Activated CD8-positive, alpha-beta memory T cell treated with anti-CD3 and anti-CD28 coated beads for 48 hours (primary cell): ENCODE data around the gene LCOR.
A peak's percentile ranks its signal among the peaks of the same experiment; 100 is the strongest.

Experiments
- DNase-seq, 3 experiments: peaks; one replicate each; pipeline ENCODE4 v3.0.0-alpha.2; 2020; ENCODE audit warnings: low read depth in 2 of 3, low spot score in 2 of 3

Gene LCOR

DNA sequence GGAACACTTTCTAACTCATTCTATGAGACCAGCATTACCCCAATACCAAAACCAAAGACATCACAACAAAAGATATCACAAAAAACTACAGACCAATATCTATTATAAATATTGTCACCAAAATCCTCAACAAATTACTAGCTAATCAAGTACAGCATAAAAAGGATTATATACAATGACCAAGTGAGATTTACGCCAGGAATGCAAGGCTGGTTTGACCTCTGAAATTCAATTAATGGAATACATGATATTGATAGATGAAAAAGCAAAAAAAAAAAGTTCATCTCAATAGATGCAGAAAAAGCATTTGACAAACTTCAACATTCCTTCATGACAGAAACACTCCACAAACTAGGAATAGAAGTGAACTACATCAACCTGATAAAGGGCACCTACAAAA, 175.3 kb downstream of the LCOR start:
- no peak for DNase-seq

GRCh38 chr10:97010695-97011206, 178.7 kb downstream of the LCOR start:
- DNase-seq = no peak

- no peak for DNase-seq
These were observed 179.3 kb downstream of the LCOR start for GRCh38 chr10:97011397-97011796.

DNA sequence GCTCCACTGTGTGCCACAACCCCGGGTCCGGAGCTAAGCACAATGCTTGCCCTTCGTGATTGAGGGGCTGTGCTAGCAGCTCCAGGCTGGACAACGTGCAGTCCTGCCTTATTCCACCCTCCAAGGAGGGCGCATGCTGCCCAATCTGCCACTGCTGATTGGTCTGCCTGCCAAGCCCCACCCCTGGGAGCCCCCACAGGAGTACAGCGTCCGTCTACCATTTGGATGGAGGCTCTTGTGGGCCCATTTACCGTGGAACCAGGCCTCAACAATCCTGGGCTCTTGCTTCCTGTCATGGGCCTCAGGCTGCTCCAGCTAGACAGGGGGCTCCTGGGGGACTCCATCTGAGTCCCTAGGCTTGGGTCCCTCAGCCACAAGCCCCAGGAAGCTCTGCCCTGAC, 180.4 kb downstream of the LCOR start:
- no peak for DNase-seq

DNA sequence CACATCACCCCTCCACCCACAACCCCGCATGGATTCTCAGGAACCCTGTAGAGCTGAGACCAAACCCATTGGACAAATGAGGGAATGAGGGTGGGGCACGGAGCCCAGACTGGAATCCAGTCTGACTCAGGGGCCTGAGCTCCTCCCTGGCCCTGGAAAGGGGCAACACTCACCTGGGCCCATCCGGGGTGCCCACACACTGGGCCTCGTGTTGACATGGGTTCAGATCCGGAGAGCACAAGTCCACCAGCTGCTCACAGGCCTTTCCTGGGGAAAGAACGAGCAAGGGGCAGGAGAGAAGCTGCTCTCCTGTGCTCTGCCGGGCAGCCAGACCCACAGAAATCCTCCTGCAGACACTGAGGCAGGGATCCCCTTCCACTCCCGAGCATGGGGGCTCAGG, 181.5 kb downstream of the LCOR start:
- no peak for DNase-seq

DNA sequence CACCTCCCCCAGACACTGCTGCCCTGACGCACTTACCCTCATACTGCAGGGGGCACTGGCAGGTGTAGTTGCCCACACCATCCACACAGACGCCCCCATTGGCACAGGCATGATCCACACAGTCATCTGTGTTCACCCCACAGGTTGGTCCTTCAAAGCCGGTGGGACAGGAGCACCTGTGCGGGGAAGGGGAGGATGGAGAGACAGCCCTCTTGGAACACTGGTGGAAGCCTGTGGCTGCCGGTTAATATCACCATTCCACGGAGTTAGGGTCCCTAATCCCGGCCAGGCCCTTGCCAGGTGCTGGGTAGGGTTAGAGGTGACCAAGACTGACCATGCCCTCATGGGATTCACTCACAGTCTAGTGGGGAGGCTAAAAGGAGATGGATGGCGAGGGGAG, 181.9 kb downstream of the LCOR start:
- DNase-seq = no peak

- DNase-seq = no peak
These were observed 183.1 kb downstream of the LCOR start for GRCh38 chr10:97015240-97015639.

DNA sequence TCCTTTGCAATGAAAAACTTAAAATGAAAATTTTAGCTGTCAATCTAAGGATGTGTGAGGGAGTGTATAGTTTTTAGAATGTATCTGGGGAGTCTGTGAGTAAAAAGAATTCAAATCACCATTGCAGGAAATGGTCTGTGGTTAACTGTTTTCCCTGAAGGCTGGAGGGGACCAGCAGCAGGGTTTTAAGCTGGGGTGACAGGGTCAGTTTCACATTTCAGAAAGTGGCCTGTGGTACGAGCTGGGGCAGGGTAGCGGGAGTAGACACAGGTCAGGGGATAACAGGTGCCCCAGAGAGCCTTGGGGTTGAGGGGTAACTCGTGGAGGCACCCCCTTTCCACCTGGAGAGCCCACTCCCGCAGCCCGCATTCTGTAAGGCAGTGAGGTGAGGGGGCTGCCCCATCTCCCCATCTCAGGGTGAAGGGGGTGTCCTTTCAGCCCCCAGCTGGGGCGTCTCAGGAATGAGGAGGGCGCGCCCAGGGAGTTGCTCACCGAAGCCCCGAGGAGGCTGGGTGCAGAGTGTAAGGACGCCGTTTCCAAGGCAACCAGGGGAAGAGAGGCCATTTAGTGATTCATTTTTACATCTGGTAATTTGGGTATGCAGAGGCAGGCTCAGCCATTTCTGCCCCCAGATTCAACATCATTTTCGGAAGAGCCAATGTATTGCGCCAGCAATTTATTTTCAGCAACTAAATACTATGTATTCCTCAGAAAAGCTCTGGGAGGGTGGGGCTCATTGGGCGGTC, 184.8 kb downstream of the LCOR start:
- DNase-seq = peak in 2 of 3 experiments; percentile 29 to 42

DNA sequence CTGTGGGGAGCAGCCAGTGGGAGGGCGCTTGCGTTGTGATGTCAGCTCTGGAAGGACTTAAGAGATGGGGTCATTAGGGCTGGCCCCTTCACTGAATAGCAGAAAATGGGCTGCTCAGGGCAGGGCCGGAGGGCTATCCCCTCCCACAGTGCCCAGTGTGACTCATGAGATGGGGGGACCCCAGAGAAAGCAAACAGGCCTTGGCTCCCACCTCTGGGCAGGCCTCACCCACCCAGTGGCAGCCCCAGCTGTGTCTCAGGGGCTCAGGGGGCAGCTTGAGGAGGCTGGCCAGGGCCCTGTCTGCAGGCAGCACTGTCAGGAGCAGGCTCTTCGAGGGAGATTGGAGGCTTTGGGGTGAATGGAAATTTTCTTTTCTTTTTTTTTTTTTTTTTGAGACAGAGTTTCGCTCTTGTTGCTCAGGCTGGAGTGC, 185.4 kb downstream of the LCOR start:
- no peak for DNase-seq

DNA sequence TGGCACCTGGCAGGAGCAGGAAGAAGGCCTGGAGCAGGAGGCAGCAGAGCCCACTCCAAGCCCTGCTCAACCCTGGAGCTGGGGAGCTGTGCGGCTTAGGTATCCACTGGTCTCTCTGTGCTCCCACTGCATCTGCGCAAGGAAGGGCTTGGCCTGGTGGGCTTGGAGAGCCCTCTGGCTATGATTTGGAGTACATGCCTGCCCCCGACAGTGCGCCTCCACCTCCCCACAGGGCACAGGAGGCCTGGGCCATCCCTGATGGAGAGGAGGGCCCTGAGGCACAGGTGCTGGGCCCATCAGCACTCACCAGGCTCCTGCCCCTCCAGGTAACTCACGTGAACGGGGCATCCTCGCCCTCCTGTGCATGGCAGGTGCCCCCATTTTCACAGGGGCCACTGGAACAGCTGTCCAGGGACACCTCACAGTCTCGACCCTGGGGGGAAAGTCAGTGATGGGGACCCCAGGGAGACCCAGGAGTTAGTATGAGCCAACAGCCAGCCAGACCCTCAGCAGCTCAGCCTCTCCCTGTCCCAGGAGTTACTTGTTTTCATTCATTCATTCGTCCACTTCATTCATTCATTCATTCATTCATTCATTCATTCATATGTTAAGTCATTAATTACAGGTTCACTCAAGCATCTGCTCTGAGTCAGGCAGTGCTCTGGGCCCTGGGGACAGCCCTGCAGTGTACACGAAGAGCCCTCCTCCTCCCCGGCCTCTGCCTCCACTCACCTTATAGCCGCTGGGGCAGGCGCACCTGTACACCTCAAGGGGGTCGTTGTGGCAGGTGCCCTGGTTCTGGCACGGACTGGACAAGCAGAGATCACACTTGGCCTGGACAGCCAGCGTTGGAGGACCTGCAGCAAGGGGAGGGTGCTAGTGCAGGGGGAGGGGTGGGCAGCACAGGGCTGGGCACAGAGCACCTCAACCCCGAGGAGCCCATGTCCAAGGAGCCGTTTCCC, 186.4 kb downstream of the LCOR start:
- DNase-seq = no peak

DNA sequence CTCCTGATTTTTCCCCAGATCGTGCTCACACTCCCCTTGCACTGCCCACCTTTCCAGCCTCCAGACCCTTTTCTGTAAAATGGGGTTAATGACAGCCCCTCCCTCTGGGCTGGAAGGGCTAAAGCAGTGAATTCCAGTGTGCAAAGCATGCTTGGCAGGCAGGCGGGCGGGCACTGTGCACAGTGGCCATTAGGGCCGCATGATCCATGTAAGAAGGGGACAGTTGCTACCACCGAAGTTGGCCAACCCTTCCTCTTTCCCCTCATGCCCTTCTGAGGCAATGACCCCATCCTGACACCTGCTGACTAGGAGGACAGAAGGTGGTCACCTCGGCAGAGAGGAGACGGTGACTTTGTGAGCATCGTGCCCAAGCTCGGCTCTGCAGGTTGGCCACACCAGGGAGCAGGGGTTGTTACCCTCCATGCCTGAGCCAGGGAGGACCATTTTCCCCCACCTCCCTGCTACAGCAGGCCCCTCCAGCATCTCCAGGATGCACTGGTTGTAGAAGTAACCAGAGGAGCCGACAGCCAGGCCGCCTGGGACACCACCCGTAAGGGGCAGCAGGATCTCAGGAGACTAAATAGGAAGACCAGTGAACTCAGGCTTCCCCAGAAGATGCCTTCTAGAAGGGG, 187.2 kb downstream of the LCOR start:
- no peak for DNase-seq

DNA sequence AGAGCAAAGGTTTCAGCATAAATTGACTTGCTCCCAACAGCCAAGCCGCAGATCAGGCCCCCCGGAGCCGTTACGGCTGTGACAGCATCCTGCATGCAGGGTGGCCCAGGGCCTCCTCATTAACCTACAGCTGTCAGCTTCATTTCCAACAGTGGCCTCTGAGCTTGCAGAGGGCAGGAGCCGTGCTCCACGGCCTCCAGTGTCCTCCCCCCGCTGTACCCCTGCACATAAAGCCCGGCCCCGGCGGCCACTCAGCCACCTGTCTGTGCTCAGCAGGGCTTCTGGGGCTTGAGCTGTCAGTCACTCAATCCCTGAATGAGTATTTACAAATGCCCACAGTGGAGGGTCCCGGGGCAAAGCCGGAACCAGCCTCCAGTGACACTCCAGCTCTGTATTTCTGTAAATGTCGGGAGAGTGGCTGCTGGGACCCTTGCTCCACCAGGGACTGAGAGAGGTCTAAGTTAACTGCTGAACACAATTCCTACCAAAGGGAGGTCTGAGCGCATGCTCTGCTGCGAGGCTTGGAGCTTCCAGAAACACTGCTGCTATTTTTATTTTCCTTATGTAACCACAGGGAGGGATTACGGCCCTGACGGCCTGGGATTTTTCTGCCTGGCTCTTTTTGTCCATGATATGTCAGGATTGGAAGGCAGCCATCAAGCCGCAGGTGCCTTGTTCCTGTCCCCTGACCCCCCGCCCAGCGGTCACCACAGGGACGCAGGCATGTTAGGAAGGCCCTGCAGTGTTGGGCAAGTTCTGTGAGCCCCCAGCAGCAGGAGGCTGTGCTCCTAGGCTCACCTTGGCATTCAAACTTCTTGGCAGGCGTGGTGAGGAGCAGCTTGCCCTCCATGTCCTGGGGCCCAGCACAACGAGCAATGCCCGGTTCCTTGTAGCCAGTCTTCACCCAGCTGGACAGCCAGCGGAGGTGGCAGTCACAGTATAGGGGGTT, 188.6 kb downstream of the LCOR start:
- DNase-seq = no peak

DNA sequence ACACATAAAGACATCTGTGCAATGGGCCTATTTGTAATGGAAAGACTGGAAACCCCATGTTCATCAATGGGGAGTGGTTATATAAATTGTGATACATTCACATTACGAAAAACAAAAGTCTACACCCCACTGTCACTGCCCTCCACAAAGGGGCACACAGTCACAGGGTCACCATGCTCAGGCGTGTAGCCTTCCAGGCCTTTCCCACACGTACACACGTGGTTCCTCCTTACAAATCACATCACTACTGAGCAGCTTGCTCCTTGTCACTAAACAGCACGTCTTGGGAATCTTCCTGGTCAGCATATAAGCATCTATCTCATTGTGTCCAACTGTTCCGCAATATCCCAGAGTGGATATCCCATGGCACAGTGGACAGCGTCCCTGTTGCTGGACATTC, 190.5 kb downstream of the LCOR start:
- no peak for DNase-seq

- DNase-seq = no peak
These were observed 191.5 kb downstream of the LCOR start for GRCh38 chr10:97023401-97024167.

DNA sequence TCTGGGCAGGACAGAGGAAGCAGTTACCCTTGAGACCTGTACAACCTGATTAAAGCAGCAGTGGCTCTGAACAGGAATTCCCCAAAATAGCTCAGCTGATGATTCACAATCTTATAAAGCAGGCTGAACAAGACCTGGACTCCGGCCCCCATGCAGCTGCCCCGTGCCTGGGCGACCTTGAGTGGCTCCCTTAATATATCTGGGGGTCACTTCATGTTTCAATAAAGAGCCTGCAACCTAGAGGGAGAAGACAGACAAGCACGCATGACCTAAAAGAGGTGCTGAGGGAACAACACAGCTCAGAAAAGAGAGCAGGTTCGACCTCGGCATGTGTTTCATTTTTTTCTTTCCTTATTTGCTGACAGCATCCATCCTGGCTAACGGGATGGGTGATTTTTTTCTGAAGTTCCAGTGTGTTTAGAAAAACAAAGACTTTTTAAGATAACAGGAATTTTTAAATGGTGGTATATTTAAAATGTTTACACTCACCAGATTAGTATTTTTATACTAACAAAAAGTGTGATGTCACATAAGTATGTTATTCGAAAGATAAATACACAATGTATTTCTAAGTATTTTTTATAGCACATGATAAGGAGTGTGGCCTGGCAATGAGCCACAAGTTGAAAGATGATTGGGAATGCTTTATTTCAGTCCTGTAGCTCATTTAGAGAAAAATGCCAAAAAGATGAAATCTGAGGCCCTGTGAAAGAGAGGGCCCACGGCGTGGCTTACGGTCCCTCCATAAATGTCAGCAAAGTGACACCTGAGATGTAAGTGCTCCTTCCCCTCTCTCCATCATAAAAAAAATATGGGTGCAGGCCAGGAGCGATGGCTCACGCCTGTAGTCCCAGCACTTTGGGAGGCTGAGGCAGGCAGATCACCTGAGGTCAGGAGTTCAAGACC, 192.3 kb downstream of the LCOR start:
- DNase-seq = no peak

DNA sequence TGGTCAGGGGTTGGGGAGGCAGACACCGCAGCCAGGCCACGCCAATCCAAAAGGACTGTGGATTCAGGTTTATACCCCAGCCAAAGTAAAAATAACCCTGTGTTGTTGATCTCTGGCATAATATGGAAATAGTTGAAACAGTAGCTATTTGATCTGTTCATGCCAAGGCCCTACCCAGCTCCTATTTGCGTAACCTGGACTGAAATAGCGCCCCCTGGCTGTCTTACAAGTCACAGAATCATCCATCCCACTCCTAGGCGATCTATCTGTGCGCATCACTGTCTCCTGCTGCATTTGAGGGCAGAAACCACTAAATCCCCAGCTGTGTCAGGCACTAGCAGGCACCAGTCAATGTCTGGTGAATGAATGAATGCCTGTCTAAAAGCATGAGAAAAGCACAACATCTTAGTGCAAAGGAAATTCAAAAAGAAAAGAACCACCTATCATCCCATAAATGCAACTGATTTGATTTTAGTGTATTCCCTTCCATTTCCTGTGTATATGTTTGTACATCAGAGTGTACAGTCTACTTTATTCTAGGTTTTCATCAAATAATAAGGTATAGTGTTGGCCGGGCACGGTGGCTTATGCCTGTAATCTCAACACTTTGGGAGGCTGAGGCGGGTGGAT, 193.6 kb downstream of the LCOR start:
- DNase-seq = peak in 2 of 3 experiments; percentile 22 to 38

DNA sequence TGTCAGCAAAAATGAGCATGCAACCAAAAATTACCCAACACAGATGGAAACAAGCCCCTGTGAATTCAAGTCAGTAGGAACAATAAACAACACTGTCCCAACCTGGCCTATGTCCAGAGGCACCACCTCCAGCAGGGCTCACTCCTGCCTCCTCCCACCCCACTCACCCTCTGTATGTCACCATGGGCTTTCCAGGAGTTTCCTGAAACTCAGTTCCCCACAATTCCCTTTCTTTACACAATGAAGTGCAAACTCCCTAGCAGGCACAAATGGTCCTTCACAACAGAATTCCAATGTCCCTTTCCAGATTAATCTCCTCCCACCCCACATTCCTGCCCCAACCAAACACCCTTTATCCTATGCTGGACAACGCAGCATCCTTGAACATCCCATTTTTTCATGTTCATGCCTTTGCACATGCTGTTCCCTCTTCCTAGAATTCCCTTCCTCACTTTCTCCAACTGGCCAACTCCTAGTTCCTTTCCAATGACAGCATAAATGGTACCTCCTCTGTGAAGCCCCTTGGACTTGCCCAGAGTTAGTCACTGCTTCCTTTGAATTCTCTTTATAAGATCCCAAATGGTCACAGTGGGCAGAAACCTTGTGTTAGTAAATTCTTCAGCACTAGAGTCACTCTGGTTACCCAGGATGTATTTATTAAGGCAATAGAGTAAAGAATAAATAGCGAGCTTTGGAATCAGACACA, 196.2 kb downstream of the LCOR start:
- DNase-seq = no peak

- DNase-seq = no peak
These were observed 196.7 kb downstream of the LCOR start for GRCh38 chr10:97028832-97029178.
